ENCODE results near the gene LYSMD2.
A peak's percentile ranks its signal among the peaks of the same experiment; 100 is the strongest.

The LYSMD2 gene

DNA sequence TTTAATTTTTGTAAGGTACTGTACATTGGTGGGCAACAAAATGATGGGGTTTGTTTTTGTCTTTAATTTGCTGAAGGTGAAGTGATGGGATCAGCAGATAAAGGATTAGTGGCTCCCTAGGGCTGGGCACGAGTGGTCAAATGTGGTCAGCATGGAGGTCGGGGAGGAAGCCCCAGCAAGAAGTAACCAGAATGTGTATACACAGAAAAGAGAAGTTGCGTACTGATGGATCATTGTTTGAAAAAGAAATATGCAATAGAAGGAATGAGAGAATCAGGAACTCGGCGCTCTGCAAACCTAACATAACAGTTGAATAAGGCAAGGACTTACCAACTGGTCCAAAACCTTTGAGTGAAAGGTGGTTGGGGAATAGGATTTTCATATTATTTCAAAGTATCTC is 15.4 kb upstream of the LYSMD2 start:
- no peak overlapping the region for H3K4me3 ChIP-seq (ENCODE audit: low read length)
- TF ChIP-seq, protein P1, sequence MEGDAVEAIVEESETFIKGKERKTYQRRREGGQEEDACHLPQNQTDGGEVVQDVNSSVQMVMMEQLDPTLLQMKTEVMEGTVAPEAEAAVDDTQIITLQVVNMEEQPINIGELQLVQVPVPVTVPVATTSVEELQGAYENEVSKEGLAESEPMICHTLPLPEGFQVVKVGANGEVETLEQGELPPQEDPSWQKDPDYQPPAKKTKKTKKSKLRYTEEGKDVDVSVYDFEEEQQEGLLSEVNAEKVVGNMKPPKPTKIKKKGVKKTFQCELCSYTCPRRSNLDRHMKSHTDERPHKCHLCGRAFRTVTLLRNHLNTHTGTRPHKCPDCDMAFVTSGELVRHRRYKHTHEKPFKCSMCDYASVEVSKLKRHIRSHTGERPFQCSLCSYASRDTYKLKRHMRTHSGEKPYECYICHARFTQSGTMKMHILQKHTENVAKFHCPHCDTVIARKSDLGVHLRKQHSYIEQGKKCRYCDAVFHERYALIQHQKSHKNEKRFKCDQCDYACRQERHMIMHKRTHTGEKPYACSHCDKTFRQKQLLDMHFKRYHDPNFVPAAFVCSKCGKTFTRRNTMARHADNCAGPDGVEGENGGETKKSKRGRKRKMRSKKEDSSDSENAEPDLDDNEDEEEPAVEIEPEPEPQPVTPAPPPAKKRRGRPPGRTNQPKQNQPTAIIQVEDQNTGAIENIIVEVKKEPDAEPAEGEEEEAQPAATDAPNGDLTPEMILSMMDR (IDR thresholded peaks at IDR 0.05; ENCODE audit: insufficient read depth, low read depth, low read length, missing control alignments): no peak
- no peak for DNase-seq (ENCODE audit: low read depth)

DNA sequence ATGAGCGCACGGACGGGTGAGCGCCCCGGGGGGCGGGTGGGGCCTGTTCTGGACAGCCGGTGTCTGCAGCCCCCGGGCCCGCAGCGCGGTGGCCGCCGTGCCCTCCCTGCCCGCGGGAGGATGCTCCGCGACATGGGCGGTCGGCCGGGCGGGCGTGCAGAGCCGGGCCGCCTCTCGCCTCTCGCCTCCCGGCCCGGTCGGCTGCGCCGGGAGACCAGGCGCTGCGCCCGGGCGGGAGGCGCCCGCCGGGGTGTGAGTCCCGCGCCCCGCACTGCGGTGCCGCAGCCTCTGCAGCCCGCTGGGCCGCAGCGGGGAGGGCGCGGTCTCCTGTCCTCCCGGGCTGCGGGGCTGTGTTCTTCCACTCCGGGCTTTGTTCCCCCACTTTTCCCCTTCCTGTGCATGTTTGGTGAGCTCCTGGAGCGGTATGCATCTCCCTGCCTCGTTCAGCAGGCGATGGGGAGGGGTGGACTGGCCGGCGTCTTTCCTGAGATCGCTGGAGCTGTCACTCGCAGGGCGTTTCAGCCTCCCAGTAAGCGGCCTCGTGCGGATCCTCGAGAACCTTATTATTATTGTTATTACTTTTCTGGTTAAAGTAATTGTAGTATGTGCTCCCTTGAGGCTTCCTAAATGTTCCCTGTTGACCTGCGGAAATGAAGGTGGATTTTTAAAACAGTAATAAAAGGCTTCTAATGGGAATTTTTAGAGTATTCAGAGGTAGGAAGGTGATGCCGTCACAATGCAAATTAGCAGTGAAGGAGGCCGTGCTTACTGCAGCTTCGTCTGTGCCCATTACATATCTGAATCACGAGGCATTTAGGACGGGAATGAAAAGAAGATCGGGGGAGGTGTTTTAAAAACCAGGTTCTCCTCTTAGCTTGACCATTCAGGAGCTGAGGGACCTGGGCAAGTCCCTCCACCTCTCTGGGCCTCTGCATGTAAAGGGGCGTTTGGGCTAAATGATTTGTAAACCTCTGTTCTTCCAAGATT is 14.5 kb upstream of the LYSMD2 start:
- DNase-seq (ENCODE audit: low read depth): peak; percentile 60
- H3K4me3 ChIP-seq (ENCODE audit: low read length): peak overlapping the region; percentile 56
- TF ChIP-seq, protein P1 (IDR thresholded peaks at IDR 0.05; ENCODE audit: insufficient read depth, low read depth, low read length, missing control alignments): no peak

DNA sequence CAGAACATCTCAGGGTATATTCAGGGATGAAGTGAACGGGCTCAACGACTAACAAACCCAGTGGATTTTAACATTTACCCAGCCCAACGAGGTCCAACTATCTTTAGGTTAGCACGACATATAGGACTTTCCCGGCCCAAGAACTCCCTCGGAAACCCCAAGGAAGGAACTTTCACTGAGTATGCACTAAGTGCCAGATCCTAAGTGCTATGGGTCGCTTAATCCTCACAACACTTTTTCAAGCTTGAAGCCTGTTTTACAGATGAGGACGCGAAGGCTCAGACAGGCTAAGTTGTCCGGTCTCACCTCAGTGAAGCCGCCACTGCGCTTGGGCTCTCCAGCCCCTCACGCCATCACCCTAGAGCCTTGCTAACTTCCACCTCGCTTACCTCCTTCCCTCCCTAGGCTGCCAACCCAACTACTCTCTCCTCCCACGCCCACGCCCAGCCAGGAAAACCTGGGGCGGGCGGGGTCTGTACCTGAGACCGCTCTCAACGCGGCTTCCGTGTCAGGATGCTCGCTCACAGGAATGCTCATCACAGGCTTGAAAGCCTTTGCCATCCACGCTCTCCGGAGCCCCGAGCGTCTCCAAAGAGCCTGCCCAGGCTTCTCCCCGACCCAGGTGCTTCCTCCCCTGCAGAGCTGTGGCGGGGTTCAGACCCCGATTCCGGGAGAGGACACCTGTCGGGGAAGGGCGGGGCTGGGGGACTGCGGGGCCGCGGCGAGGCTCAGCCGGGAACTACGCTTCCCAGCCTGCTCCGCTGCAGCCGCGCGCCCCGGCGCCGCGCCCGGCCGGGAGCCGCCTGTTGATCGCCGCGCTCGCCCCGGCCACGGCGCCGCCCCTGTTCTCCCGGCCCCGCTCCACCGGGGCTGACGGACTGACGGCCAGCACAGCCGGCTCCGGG is 13.6 kb upstream of the LYSMD2 start, which contains the start of gene TMOD2:
Gene TMOD2 (plus strand): TSS at position 806 of the 905 bp plus-strand sequence. CDS start 14,845 bp downstream, outside the sequence.
- peak; percentile 67 for DNase-seq (ENCODE audit: low read depth)
- peak within 1 kb of the TSS; percentile 56 for H3K4me3 ChIP-seq (ENCODE audit: low read length)
- TF ChIP-seq, protein P1 (IDR thresholded peaks at IDR 0.05; ENCODE audit: insufficient read depth, low read depth, low read length, missing control alignments): no peak

DNA sequence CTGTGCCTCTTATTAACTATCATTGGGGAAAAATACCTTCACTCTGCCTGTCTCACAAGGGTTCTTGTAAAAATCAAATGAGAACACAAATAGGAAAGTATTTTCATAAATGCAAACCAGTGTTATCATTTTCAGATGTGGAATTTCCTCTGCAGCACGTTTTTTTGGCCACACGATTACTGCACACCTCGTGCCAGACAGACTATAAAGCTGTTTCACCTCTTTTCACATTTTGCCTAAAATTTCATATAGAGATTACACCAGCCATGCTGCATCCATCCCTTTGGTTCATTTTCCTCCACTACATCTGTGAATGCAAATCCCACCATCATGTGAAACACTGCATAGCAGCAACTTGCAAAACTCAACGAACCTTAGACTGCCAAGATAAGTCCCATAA is 12.7 kb upstream of the LYSMD2 start:
- TF ChIP-seq, protein P1 (IDR thresholded peaks at IDR 0.05; ENCODE audit: insufficient read depth, low read depth, low read length, missing control alignments): no peak
- DNase-seq (ENCODE audit: low read depth): no peak
- H3K4me3 ChIP-seq (ENCODE audit: low read length): no peak overlapping the region

- TF ChIP-seq, protein P1 (IDR thresholded peaks at IDR 0.05; ENCODE audit: insufficient read depth, low read depth, low read length, missing control alignments): no peak
- H3K4me3 ChIP-seq (ENCODE audit: low read length): no peak overlapping the region
- DNase-seq (ENCODE audit: low read depth): no peak
Measured at GRCh38 chr15:51749307-51749706, 11.9 kb upstream of the LYSMD2 start.

DNA sequence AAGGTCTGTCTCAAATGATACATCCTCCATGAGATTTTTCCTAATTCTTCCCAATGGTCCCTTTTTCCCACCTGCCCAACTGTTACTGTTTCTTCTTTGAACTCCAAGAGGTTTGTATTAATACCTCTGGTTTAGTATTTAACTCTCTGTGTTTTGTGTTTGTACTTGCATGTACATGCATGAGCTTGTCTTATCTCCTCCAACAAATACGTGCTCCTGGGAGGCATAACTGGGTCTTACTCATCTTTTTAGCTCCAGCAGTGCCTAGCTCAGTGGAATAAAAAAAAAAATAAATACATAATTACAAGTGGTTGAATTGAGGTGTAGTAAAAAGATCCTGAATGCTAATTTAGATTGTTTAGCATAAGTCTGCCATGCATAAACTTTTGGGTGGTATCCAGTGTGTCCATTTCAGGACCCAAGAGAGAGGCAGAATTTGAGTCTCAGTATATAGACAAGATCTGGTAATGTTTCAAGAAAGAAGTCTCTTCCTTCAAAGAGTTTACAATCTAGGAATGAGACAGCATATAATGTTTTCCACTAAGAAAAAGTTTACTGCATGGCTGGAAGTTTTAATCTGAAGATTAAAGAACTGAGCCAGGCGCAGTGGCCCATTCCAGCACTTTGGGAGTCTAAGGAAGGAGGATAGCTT is 1.7 kb upstream of the LYSMD2 start:
- DNase-seq (ENCODE audit: low read depth): peak; percentile 95
- no peak overlapping the region for H3K4me3 ChIP-seq (ENCODE audit: low read length)
- TF ChIP-seq, protein P1 (IDR thresholded peaks at IDR 0.05; ENCODE audit: insufficient read depth, low read depth, low read length, missing control alignments): no peak
